ENCODE data around the gene NR2E1.

NR2E1 gene

GRCh38 chr6:108156938-108157233 lies 8.9 kb upstream of the NR2E1 start:
- DNase-seq: no peak

DNA sequence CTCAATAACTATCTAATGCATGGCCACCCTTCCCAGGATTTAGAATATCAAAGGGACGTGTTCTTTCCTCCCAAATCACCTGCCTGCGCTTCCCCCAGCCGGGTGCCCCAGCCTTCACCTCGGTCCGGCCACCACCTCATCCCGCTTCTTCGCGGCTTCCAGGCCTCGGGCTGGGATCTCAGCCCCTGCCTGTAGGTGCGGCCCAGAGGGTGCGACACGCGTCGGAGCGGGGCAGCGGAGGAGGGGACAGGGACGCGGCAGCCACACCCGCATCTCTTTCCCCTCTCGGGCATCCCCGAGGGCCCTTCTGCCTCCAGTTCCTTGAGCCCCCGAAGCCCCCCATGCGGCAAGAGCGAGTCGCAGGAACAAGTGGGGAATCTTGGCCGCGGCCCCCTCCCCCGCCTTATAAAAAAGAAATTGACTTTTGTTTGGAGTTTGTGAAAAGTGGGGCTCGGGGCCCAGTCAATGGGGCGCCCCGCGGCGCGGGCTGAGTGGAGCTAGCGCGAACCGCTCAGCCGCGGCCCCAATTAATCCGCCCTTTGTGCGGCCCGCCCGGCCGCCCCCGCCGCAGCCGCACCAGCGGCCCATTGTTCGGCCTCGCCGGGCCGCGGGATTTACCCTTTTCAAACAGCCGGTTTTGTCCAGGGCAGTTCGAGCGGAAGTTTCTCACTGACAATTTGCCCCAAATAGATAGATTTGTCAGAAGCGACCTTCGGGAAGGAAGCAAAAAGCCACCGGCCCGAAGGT lies 8.4 kb upstream of the NR2E1 start:
- no peak for DNase-seq

- no peak for DNase-seq
Observed at GRCh38 chr6:108157981-108158525, 7.8 kb upstream of the NR2E1 start.

- no peak for DNase-seq
Observed at GRCh38 chr6:108159981-108160380, 5.8 kb upstream of the NR2E1 start.

- DNase-seq: no peak
Observed at GRCh38 chr6:108161724-108162282, 4.0 kb upstream of the NR2E1 start.

DNA sequence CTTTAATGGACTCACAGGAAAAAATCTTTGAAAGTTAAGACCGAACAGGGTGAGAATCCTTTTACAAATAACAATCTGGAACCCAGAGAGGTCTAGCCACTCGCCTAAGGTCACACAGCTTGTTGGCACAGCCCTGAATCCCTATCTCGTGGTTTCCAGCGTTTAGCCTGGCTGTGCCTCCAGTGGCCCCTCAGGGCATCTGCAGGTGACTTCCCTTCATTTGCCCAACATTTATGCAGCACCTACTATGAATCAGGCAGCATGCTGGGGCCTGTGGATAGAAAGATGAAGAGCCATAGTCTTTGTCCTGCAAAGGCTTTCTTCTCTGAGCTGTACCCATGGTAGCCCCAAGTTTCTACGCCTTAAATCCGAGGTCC lies 2.6 kb upstream of the NR2E1 start:
- no peak for DNase-seq

DNA sequence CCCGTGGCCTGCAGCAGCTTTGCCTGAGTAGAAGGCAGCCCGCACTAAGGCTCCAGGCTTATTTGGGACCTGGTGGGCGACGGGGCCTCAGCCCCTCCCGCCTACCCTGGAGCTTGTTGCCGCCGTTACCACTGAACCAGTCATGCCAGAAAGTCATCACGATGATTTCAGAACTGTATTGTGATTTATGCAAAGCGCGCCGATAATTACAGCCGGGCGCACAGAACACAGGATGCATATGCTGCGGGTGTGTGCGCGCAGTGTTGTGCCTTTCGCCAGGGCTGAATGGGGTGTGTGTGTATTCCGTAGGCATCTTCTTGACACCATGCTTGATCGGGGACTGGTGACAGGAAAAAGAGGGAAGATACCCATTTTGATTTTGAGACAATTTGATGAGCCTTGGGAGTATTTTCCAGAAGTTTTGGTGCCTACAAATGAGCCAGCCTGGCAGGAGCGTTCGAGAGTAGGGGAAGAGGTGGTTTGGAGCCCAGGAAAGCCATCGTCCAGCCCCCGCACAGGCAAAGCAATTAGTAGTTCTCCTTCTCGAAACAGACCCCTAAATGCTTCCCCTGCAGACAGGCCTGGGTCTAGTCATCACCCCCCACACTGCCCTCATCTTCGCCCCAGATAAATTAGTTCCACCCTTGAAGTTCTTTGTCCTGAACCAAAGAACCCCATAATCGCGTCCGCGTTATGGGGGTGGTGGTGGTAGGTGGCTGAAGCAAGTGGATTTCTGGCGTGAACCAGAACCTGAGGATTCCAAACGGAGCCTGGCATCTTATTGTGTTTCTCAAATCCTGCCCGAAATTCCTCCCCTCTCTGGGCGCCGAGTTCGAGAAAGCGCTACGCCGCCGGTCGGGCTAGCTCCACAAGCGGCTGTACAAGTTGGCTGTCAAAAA lies 1.9 kb upstream of the NR2E1 start:
- DNase-seq: no peak

DNA sequence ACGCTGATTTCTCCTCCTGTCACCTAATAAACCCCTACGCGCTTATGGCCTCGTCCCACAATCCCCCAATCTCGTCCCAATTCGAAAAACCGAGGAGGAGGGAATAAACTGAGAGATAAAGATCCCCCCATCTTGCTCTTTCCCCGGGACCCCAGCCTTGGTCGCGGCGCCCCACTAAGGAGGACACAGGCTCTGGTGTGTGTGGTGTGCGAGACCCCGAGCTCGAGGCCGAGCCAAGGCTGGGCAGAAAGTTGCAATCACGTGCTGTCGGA lies 1.3 kb upstream of the NR2E1 start:
- DNase-seq: no peak

DNA sequence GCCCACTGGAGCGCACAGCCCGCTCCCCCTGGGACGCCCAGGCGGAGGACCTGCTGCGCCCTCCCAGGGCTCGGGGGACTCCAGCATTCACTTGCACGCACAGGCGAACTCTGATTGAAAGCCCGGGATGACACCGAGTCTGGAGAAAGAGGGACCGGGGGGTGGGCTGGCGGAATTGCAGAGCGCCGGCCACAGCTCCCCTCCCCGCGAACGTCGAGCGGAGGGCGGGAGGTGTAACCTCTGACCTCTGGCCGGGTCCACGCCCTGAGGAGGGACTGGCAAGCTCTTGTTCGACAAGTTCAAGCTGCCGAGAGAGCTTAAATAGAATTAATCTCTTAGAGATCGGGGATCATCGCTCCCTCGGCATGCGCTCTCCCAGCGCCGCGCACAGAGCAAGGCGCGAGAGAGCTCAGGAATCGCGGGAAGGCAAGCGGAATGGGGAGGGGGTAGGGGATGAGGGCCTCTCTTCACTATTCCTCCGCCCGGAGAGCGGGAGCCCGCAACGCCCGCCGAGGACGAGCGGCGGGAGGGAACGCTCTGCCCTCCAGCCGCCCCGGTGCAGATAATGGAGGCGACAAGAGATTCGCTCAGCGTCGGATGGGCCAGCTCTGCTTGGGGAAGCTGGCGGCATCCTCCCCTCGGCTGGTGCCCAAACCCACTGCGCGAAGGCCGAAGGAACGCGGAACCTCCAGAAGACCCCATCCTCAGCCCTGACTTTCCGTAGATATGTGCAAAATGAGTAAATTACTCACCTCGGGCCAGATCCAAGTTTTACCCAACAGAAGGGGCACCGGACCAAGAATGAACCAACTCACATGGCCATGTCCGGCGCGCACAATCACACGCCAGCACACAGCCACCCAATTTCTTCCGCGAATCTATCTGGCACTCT lies 761 bp upstream of the NR2E1 start:
- DNase-seq: no peak

DNA sequence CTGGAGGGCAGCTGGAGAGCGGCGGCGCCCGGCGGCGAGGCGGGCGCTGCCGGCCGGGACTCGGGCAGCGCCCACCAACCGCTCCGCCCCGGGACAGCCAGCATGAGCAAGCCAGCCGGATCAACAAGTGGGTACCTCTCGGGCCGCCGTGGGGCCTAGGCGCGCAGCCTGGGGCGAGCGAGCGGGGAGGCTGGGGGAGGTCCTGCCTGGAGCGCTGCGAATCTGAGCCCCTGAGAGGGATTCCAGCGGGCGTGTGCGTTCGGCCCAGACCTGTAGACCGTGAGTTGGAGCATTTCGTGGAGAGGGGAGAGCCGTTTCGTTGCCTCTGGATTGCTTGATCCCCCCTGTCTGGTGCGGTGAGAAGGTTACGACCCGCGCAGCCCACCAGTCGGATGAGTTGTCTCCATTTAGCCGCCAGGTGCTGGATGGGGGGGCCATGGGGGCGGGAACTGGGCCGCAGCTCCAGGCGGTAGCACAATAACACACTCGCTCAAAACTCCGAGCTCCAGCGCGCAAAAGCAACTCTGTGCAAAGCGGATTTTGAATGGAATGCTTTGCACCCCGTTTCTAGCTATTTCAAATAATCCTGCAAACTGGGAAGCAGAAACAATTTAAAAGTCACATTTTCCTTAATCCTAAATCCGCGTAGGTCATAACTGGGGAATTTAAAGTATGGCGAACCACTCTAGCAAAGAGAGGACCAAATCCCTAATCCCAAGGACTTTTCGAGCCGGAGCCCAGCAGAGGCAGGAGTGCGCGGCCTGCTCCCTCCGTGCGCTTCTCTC lies 1.0 kb downstream of the NR2E1 start:
- DNase-seq: no peak

DNA sequence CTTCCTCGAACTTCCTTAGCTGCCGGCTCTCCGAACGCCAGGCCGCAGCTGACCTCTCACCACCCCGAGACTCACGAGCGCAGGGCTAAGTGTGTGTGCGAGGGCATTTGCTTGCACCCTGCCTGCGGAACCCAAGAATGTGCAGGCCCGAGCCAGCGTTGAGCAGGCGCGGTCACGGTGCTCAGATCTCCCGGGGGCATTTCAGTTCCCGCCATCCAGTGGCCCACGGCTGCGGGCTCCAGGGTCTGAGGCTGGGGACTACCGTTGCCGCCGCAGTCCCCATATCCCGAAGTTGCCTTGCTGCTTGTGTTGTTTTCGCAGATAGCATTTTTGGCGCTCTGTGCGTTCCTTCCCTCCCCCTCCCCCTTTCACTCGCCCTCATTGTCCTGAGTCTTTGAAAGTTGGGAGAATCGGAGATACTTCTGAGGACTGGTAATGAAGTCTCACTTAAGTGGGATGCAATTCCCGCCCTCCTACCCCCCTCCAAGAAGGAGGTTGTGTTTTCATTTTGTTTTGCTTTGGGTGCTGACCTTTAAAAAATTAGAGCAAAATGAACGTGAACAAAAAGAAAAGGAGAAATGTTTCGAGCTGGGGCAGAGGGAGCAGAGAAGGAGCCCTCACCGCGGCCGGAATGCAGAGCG lies 1.7 kb downstream of the NR2E1 start:
- no peak for DNase-seq

- no peak for DNase-seq
Observed at GRCh38 chr6:108168090-108168463, 2.3 kb downstream of the NR2E1 start.

GRCh38 chr6:108168501-108169463 lies 3.0 kb downstream of the NR2E1 start:
- DNase-seq: no peak

DNA sequence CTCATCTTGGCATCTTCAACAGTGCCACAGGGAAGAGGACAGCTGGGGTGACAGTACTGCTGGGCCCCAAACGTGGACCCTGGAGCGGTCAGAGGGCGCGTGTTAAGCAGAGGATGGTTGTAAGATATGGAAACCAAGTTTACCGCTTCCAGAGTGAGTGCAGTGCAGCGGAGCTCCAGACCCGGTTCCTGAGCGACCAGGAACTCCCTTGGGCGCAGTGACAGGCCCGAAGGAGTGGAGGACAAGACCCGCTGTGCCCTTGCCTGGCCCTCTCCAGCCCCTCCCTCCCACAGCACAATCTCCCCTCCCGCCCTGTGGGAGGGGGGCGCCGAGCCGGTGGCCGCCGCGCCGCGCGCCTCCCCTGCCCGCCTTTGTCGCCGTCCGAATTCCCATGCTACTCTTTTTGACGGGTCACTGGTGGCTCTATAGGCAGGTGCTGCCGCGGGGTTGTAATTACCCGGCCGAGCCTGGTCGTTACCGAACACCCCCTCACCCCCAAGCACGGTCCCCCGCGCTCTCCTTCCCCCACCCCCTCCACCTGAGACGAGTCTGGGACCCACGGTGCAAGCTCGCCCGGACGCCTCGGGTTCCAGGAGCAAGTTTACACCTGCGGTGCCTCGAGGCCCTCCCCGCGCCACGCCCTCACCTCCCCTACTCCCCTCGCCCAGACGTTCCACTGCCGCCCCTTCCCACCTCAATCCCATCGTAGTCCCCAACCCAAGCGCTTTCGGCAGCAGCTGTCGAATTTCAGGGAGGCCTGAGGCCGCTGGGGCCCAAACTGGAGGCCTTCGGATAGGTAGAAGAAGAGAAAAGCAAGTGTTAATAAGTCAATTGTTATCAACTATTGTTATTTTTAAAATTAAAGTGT lies 3.9 kb downstream of the NR2E1 start:
- no peak for DNase-seq

- no peak for DNase-seq
Observed at GRCh38 chr6:108170332-108171290, 4.8 kb downstream of the NR2E1 start.

- DNase-seq: no peak
Observed at GRCh38 chr6:108171291-108171917, 5.6 kb downstream of the NR2E1 start.

- no peak for DNase-seq
Observed at GRCh38 chr6:108171918-108172516, 6.2 kb downstream of the NR2E1 start.
